CD1c-positive myeloid dendritic cell (primary cell): ENCODE data around the gene CPED1.
"Not testable (repeated sequence)": the region's sequence is repeated elsewhere in the genome, so short reads cannot be mapped to it uniquely, and the experiment has no call there.

ENCODE experiments used
- DNase-seq: peaks from one replicate; pipeline ENCODE4 v3.0.0-alpha.2; 2016; ENCODE audit errors: extremely low spot score

Gene CPED1

DNA sequence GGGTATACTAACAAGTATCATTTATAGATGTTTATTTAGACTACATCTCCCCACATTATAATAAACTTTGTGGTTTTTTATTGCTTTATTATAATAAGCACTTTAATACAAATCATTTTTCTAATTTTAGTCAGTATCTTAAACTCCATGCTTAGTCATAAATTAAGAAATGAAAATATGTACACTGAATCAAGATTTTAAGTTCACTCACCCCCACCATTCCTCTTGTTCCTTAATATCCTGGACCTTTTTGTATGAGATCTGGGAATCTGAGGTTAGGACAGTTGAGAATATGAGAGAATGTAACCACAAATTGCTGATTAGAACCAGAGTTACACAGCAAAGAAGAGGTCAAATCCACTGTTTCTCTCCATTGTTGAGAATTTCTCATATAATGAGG lies 246.7 kb downstream of the CPED1 start:
- DNase-seq, result no peak

DNA sequence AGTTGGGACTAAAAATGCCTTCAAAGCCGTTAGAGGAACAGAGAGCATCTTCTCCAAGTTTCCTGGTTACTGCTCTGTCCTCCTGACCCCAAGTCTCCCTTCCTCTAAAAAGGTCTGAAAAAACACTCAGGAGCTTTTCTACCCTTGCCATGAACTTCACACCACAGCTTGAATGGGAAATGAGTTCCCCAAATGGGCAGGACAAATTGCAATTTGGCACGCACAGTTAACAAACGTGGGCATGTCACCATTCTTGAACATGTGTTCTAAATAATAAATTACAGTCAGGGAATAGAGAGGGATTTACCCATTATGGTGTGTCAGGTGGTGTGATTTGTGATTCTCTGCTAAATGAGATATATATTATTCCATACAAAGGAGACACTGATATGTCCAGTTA lies 249.1 kb downstream of the CPED1 start:
- no peak for DNase-seq

DNA sequence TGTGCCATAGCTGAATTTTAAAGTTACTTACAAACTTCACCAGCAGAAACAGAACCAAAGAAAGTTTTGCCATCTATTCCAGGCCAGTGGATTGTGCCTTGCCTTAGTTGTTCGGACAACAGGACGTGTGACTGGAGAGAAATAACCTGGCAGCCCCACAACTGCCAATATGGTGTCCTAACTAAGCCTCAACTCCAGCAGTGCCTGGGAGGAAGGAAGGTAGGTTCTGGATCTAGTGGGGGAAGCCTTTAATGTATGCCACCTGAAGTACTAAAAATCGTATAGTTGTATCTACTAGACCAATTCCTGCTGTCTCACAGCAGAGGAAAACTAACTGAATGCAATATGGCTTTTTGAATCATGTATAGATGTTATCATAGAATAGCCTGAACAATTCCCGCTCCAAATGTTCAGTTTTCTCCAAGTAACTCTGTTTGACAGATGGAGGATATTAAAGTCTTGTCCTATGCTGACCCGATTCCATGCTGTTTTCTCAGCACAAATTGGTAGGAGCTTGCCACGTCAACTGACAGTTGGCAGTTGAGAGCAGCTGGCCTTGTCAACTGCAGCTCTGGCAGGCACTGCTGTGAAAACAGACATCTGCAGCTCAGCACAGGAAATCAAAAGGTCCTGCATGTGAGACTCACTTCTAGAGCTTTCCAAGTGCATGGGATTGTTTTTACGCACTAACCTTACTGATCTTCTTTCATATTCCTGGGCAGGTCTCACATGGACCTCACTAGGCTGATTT lies 255.8 kb downstream of the CPED1 start:
- DNase-seq, result no peak

DNA sequence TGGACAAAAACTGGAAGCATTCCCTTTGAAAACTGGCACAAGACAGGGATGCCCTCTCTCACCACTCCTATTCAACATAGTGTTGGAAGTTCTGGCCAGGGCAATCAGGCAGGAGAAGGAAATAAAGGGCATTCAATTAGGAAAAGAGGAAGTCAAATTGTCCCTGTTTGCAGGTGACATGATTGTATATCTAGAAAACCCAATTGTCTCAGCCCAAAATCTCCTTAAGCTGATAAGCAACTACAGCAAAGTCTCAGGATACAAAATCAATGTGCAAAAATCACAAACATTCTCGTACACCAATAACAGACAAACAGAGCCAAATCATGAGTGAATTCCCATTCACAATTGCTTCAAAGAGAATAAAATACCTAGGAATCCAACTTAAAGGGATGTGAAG lies 262.9 kb downstream of the CPED1 start:
- DNase-seq, result not testable (repeated sequence)

DNA sequence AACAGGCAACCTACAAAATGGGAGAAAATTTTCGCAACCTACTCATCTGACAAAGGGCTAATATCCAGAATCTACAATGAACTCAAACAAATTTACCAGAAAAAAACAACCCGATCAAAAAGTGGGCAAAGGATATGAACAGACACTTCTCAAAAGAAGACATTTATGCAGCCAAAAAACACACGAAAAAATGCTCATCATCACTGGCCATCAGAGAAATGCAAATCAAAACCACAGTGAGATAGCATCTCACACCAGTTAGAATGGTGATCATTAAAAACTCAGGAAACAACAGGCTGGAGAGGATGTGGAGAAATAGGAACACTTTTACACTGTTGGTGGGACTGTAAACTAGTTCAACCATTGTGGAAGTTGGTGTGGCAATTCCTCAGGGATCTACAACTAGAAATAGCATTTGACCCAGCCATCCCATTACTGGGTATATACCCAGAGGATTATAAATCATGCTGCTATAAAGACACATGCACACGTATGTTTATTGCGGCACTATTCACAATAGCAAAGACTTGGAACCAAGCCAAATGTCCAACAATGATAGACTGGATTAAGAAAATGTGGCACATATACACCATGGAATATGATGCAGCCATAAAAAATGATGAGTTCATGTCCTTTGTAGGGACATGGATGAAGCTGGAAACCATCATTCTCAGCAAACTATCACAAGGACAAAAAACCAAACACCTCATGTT lies 264.2 kb downstream of the CPED1 start:
- DNase-seq, result not testable (repeated sequence)

GRCh38 chr7:121259826-121260225 lies 271.3 kb downstream of the CPED1 start:
- DNase-seq, result no peak

DNA sequence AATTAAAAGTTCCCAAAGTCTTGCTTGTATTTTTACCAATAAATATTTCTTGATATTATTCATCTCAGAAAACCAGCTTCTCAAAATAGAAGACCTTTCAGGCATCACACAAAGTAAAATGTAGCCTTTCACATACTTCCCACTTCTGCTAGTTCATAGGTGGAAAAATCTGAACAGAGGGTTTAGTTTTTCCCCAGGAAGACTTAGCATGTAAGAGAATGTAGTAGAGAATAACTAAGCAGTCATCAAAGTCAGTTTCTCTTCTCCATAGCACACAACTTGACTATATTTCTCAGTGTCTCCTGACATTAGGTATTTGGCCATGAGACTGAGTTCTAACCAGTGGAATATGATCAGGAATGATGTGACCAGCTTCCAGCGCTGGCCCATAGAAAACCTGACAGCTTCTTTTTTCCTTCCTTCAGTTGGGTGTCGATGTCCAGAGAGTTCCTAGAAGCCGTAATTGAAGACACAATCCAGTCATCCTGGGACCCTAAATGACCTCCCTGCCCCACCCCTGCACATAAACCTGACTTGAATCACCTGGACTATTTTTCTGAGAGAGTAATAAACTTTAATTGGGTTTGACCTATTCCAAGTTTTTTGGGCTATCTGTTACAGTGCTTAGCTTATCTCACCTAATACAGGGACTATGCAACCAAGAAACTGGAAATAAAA lies 272.8 kb downstream of the CPED1 start:
- no peak for DNase-seq

GRCh38 chr7:121262221-121262620 lies 273.7 kb downstream of the CPED1 start:
- no peak for DNase-seq

GRCh38 chr7:121262969-121263368 lies 274.5 kb downstream of the CPED1 start:
- DNase-seq, result no peak

GRCh38 chr7:121266307-121266894 lies 277.9 kb downstream of the CPED1 start:
- DNase-seq, result no peak

DNA sequence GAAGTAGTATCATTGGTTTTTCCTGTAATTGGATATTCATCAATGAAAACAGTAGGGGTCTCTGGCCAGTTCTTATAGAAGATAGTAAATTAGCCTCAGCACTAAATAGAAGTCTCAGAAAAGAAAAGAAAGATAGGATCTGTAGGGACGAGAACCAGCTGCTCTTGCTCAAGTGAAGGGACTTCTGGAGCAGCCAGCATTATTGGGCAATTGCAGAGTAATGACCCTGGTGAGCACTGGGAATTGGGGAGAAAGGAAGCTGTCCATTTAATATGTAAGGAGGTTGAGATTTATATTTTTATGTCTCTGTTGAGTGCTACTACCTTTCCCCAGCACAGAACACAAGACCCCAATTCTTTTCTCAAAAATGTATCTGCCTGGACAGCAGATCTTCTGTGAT lies 279.1 kb downstream of the CPED1 start:
- no peak for DNase-seq

- DNase-seq, result no peak
Observed at GRCh38 chr7:121269798-121270197, 281.3 kb downstream of the CPED1 start.

DNA sequence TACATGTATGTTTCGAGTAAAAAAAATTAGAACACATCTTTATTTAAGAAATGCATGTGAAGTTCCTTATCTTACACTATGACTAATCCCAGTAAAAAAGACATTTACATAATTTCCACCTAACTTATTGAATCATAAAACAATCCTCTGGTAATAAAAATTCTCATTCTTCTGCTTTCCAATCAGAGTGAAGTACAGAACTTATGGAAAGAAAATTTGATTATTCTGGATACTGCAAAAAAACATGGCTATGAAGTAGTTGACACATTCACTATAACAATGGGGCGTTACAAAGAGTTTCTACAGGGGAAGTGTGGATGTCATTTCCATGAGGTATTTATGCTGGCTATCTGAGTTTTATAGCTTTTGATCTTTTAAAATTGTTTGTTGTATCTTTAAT lies 282.6 kb downstream of the CPED1 start:
- DNase-seq, result no peak

- no peak for DNase-seq
Observed at GRCh38 chr7:121271916-121272315, 283.4 kb downstream of the CPED1 start.

DNA sequence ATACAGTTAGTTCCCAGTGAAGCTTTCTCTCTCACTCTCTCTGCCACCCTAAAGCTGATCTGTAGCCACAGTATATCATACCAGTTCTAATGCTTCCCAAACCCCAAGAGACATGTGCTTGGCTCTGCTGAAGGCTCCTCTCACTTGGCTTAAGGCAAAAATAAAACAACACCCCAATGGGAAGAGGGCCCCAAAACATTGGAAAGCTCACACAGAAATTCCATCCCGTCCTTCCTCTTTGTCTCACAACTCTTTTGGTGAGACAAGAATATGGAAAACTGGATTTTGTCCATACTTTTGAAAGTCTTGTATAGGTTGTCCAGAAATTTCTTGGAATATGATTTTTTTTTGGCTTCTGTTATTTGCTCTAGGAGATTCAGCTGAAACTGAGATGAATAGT lies 284.2 kb downstream of the CPED1 start:
- no peak for DNase-seq

DNA sequence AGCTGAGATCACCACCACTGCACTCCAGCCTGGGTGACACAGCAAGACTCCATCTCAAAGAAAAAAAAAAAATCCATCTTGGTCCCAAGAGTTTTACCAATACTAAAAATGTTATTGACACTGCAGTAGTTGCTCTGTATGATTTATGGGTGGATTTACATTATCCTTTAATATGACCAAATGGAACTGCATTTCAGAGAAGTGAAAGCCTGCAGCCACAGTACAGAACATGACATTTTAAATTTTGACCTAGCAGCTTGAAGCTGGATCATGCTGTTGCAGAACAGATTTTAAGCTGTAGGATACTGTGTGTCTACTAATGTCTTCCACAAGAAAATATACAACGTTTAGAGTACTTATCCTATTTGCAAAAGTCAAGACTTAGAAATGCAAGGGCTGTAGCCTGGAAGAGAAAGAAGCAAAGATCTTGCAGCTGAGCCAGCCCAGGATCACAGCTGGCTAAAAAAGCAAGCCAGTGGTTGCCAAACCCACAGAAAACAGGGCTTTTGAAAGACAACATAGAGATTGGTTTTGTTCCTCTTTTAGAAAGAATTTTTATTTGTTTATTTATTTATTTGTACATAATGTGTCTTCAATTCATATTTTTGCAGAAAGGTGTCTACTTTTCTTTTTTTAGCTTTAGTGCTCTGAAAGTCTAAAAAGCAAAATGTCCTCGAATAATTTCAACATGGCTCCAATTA lies 285.1 kb downstream of the CPED1 start:
- no peak for DNase-seq

DNA sequence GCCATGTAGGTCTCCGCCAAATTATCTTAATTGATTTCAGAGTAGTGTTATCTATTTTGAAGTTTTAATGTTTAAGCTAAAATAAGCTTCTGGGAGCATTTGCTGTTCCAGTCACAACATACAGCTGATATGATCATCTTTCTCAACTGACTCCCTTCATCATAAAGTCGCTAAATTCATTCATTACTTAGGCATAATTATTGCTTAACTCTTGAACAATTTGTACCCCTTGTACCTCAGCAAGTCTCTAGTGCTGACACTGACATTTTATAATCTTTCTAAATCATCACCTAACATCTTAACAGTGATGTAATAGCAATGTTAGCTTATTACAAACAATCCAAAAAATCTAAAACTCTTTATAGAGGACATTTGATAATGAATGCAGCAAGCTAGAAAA lies 286.0 kb downstream of the CPED1 start:
- no peak for DNase-seq

GRCh38 chr7:121275204-121275603 lies 286.7 kb downstream of the CPED1 start:
- no peak for DNase-seq

- no peak for DNase-seq
Observed at GRCh38 chr7:121276313-121276712, 287.8 kb downstream of the CPED1 start.

DNA sequence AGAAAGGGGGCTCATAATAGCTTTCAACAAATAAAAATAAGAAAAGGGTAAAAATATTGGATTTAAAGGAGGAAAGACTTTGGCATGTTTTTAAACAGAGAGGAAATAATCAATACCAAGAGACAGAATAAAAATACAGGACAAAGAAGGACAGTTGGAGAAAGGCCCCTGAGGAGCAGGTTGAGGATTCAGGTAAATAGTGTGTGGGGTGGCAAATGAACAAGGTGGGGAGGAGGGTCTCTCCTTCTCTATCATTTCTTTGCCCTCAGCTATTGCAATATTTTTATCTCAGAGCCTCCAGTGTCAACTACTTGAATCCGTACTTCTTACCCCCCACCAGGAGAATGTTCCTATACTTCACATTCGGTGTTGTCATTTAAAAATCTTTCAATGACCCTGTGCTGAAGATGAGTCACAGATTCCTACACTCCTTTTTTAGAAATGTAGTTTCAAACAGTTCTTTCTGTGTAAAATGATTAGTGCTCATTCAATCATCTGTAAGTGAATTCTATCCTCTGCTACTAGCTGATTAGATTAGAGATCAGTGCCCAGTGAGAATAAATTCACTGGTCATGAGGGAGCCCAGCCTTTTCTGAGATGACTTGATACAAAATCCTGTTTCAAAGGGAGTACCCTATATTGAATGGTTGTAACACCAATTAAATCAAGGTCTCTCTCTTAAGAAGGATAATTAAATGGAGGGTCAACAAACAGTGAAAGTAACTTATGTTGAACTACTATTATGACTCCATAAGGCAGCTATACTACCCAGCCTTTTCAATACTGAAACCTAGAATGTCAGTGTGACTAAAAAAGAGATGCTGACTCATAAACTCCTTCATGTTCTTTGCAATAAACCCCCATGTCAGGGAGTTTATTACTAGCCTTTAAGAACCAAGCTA lies 289.9 kb downstream of the CPED1 start:
- no peak for DNase-seq

DNA sequence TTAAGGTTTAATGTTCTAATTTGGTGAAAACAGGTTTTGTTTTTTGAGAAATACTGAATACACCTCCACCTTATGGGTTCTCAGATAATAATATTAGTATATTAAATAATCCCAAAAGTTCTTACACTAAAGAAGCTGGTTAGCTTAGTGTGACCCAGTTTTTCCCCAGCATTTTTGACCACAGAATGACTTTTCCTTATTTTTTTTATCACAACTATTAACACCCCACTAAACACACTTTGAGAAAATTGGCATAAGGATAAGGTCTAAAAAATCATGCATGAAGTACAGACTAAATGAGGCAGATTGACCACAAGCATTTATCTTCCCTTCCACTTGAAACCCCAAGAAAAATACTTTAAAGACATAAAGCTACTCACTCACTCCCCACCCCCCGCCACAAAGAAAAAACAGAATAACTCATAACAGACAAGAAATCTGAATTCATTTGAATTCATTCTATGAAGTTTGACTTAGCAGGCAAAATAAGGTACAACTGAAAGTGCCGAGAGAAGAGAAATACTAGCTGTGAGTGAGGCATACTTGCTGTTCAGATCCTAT lies 290.6 kb downstream of the CPED1 start:
- no peak for DNase-seq
